SU-DHL-6 (cell line): Measurements from ENCODE around the gene ST6GALNAC3.

ENCODE experiments used
- EZH2phosphoT487 ChIP-seq: fragments of 200-600 bp; sonication (generic), shearing (Covaris generic); conservative IDR thresholded peaks from 2 replicates; pipeline ENCODE4 v1.6.1; 2018; ENCODE audit warnings: mild to moderate bottlenecking, antibody characterized with exemption, low read length, moderate library complexity, mixed read lengths
- TF ChIP-seq, protein P1 (sequence below): fragments of 200-600 bp; sonication (generic); IDR thresholded peaks from one replicate; pipeline ENCODE4 v1.5.1; 2017; ENCODE audit warnings: antibody characterized with exemption, mild to moderate bottlenecking, low read length, moderate library complexity; ENCODE audit not compliant: insufficient read depth, poor library complexity, severe bottlenecking

DNA sequence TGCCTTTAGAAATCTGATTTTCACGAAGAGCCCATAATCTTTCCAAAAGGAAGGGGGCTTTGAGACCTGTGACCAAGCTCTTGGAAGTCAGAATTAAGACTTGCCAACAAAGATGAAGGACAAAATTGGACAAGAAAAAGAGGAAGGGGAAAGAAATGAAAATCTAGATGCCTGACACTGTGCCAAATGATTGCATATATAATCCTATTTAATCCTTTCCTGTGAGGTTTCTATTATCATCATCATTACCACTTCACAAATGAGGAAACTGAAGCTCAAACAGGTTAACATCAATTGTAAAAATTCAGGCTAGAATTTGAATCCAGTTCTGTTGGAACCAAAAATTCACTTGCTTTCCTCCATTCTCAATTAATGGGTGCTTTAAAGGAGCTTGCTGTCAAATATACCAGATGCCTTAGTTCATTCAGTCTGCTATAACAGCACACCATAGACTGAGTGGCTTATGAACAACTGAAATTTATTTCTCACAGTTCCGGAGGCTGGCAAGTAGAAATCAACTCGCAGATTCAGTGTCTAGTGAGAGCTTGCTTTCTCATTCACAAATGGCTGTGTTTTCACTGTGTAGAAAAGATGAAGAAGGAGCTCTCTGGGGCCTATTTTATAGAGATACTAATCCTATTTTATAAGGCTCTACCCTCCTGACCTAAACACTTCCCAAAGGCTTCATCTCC is 595.2 kb downstream of the ST6GALNAC3 start:
- TF ChIP-seq, protein P1, sequence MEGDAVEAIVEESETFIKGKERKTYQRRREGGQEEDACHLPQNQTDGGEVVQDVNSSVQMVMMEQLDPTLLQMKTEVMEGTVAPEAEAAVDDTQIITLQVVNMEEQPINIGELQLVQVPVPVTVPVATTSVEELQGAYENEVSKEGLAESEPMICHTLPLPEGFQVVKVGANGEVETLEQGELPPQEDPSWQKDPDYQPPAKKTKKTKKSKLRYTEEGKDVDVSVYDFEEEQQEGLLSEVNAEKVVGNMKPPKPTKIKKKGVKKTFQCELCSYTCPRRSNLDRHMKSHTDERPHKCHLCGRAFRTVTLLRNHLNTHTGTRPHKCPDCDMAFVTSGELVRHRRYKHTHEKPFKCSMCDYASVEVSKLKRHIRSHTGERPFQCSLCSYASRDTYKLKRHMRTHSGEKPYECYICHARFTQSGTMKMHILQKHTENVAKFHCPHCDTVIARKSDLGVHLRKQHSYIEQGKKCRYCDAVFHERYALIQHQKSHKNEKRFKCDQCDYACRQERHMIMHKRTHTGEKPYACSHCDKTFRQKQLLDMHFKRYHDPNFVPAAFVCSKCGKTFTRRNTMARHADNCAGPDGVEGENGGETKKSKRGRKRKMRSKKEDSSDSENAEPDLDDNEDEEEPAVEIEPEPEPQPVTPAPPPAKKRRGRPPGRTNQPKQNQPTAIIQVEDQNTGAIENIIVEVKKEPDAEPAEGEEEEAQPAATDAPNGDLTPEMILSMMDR = no peak
- TF ChIP-seq EZH2phosphoT487 = no peak
